WTC11 (cell line): Measurements from ENCODE around the gene GLUL. TPM values are rescaled to one million over a fixed set of nuclear protein-coding genes. Genes with fewer than 3 reads are reported as not detected.
"Not testable (repeated sequence)": the region's sequence is repeated elsewhere in the genome, so short reads cannot be mapped to it uniquely, and the experiment has no call there.

ENCODE experiments used
- ATAC-seq: fragments of 200-7000 bp; cut with Tn5 transposase; 2 replicates; pipeline ENCODE4 v1.10.0; 2021; ENCODE audit warnings: mild to moderate bottlenecking, moderate library complexity
- CTCF ChIA-PET: fragments of 300-600 bp; sonication (Branson Sonifier 250); formaldehyde crosslinking; loops from one replicate; lab custom pipeline; 2021; ENCODE audit warnings: antibody characterized with exemption; lab: Charles Lee
- POLR2A ChIA-PET: fragments of 350-600 bp; sonication (Branson Sonifier 250); formaldehyde crosslinking; loops from one replicate; lab custom pipeline; 2021; ENCODE audit warnings: antibody characterized with exemption; lab: Charles Lee
- DNase-seq: peaks from one replicate; pipeline ENCODE4 v3.0.0; 2021; ENCODE audit warnings: low spot score
- H3K27ac Mint-ChIP-seq: 2 replicates; pipeline ENCODE4 v1.8.0; 2021; ENCODE audit warnings: mixed read lengths
- H3K27me3 Mint-ChIP-seq: 2 replicates; pipeline ENCODE4 v1.8.0; 2021; ENCODE audit warnings: low read depth, mild to moderate bottlenecking, moderate library complexity, mixed read lengths
- H3K36me3 Mint-ChIP-seq: 2 replicates; pipeline ENCODE4 v1.8.0; 2021; ENCODE audit warnings: mixed read lengths
- H3K4me1 Mint-ChIP-seq: 2 replicates; pipeline ENCODE4 v1.8.0; 2022; ENCODE audit warnings: mixed read lengths
- H3K4me3 Mint-ChIP-seq: 2 replicates; pipeline ENCODE4 v1.8.0; 2021; ENCODE audit warnings: mild to moderate bottlenecking, moderate library complexity, mixed read lengths
- H3K9me3 Mint-ChIP-seq: 2 replicates; pipeline ENCODE4 v1.8.0; 2021; ENCODE audit warnings: mixed read lengths
- ARID4B ChIP-seq: sonication (generic); formaldehyde crosslinking; IDR thresholded peaks from 2 replicates; pipeline ENCODE4 v1.8.0; 2023; ENCODE audit warnings: missing genetic modification reagents, mild to moderate bottlenecking, borderline replicate concordance
- ETV6 ChIP-seq: sonication (generic); formaldehyde crosslinking; IDR thresholded peaks from 2 replicates; pipeline ENCODE4 v1.8.1; 2022; ENCODE audit warnings: mild to moderate bottlenecking, missing genetic modification reagents
- FOXP1 ChIP-seq: sonication (generic); formaldehyde crosslinking; IDR thresholded peaks from 2 replicates; pipeline ENCODE4 v1.8.0; 2022; ENCODE audit warnings: missing genetic modification reagents, mild to moderate bottlenecking, moderate library complexity, borderline replicate concordance
- GABPB1 ChIP-seq: sonication (generic); formaldehyde crosslinking; IDR thresholded peaks from 2 replicates; pipeline ENCODE4 v1.8.1; 2023; ENCODE audit warnings: mild to moderate bottlenecking, missing genetic modification reagents
- GRHL2 ChIP-seq: fragments of 250-450 bp; sonication (Bioruptor Pico); IDR thresholded peaks from 2 replicates; pipeline ENCODE4 v1.8.0; 2022; ENCODE audit warnings: mild to moderate bottlenecking, moderate library complexity; ENCODE audit not compliant: insufficient replicate concordance, severe bottlenecking
- JAZF1 ChIP-seq: fragments of 250-450 bp; sonication (Bioruptor Pico); IDR thresholded peaks from 2 replicates; pipeline ENCODE4 v1.9.0; 2021; ENCODE audit warnings: moderate library complexity, mild to moderate bottlenecking, inconsistent platforms
- JUN ChIP-seq: sonication (generic); formaldehyde crosslinking; IDR thresholded peaks from 2 replicates; pipeline ENCODE4 v1.8.0; 2023; ENCODE audit warnings: mild to moderate bottlenecking, missing genetic modification reagents
- NFE2L1 ChIP-seq: sonication (generic); formaldehyde crosslinking; IDR thresholded peaks from 2 replicates; pipeline ENCODE4 v1.8.1; 2023; ENCODE audit warnings: missing genetic modification reagents
- NFYB ChIP-seq: sonication (generic); formaldehyde crosslinking; conservative IDR thresholded peaks from 2 replicates; pipeline ENCODE4 v1.8.0; 2022; ENCODE audit warnings: low read depth, missing genetic modification reagents
- NR3C1 ChIP-seq: sonication (generic); formaldehyde crosslinking; conservative IDR thresholded peaks from 2 replicates; pipeline ENCODE4 v1.8.1; 2023; ENCODE audit warnings: low read depth, mild to moderate bottlenecking, missing genetic modification reagents
- OVOL2 ChIP-seq: fragments of 250-450 bp; sonication (Bioruptor Pico); IDR thresholded peaks from 2 replicates; pipeline ENCODE4 v1.9.0; 2021; ENCODE audit warnings: mild to moderate bottlenecking, borderline replicate concordance
- RORB ChIP-seq: fragments of 250-450 bp; sonication (Bioruptor Pico); IDR thresholded peaks from 2 replicates; pipeline ENCODE4 v1.9.0; 2021; ENCODE audit warnings: mild to moderate bottlenecking
- SMAD3 ChIP-seq: sonication (generic); formaldehyde crosslinking; IDR thresholded peaks from 2 replicates; pipeline ENCODE4 v1.8.0; 2022; ENCODE audit warnings: missing genetic modification reagents, mild to moderate bottlenecking, borderline replicate concordance
- STAT6 ChIP-seq: sonication (generic); formaldehyde crosslinking; conservative IDR thresholded peaks from 2 replicates; pipeline ENCODE4 v1.8.1; 2023; ENCODE audit warnings: mild to moderate bottlenecking, low read depth, missing genetic modification reagents, moderate library complexity
- TEAD1 ChIP-seq: sonication (generic); formaldehyde crosslinking; IDR thresholded peaks from 2 replicates; pipeline ENCODE4 v1.8.0; 2022; ENCODE audit warnings: mild to moderate bottlenecking, missing genetic modification reagents
- ZBTB21 ChIP-seq: sonication (generic); formaldehyde crosslinking; IDR thresholded peaks from 2 replicates; pipeline ENCODE4 v1.8.1; 2023; ENCODE audit warnings: mild to moderate bottlenecking, missing genetic modification reagents, borderline replicate concordance
- ZNF138 ChIP-seq: sonication (generic); formaldehyde crosslinking; conservative IDR thresholded peaks from 2 replicates; pipeline ENCODE4 v1.8.1; 2022; ENCODE audit warnings: mild to moderate bottlenecking, moderate library complexity, missing genetic modification reagents
- ZNF232 ChIP-seq: sonication (generic); formaldehyde crosslinking; IDR thresholded peaks from 2 replicates; pipeline ENCODE4 v1.8.0; 2022; ENCODE audit warnings: mild to moderate bottlenecking, missing genetic modification reagents
- ZNF263 ChIP-seq: sonication (generic); formaldehyde crosslinking; IDR thresholded peaks from 2 replicates; pipeline ENCODE4 v1.8.1; 2022; ENCODE audit warnings: low read depth, mild to moderate bottlenecking, moderate library complexity, missing genetic modification reagents
- ZNF416 ChIP-seq: fragments of 250-450 bp; sonication (Bioruptor Pico); IDR thresholded peaks from 2 replicates; pipeline ENCODE4 v1.9.0; 2021; ENCODE audit warnings: mild to moderate bottlenecking, inconsistent platforms
- ZNF423 ChIP-seq: fragments of 250-450 bp; sonication (Bioruptor Pico); IDR thresholded peaks from 2 replicates; pipeline ENCODE4 v2.1.2; 2022; ENCODE audit warnings: mild to moderate bottlenecking, moderate library complexity
- total RNA-seq: library from RNA; stranded (reverse); gene quantifications from 3 replicates; pipeline ENCODE4 v1.2.3, GENCODE V29; 2021
- TF ChIP-seq, protein P1 (sequence below): sonication (generic); formaldehyde crosslinking; IDR thresholded peaks from 2 replicates; pipeline ENCODE4 v1.8.1; 2023; ENCODE audit warnings: mild to moderate bottlenecking, missing genetic modification reagents, moderate library complexity

Gene GLUL
- total RNA-seq, 1 experiment from 2014 or later = 240 TPM

GRCh38 chr1:182379781-182380180 is 11.8 kb downstream of the GLUL start:
- H3K27me3 Mint-ChIP-seq, H3K27ac Mint-ChIP-seq, H3K9me3 Mint-ChIP-seq, H3K4me1 Mint-ChIP-seq, ATAC-seq, DNase-seq, H3K4me3 Mint-ChIP-seq: not testable (repeated sequence)
- ChIA-PET CTCF (interaction anchor here (0.9 to 1.7 kb wide), 5 partner anchors 9 to 299 kb away, joined by 3 to 8 read pairs (median 5); partner anchors contain the start of gene GLUL), POLR2A (interaction anchor here (0.7 to 1.1 kb wide), 4 partner anchors 11 to 251 kb away, joined by 3 read pairs; partner anchors contain the start of gene GLUL)
- peaks cover 35% of the 10 kb centered on the region for H3K36me3 Mint-ChIP-seq

DNA sequence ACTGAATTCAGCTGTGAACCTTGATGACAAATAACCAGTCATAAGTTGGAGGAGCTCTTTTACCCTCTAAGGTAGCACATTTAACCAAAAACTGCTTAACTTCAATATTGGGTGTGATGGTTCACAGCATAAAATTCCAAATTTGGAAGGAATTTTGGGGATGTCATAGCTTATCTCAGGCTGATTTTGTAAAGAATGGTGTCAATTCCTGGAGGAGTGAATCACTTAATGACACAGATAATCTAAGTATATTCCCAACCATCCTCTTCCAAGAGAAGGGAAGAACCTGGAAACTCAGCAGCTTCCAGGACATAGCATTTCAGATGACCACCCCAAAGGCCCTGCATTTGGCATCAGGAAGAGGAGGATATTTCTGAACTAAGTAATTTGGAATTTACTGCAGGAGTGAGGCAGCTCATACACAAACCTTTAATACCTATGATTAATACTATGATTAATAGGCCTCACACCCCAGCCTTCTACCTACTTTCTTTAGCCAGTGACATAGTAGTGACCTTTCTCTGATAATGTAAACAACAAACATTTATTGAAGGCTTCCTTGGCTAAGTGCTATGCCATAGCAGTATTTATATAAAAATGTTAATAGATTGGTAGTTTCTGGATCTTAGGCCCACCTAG is 14.5 kb downstream of the GLUL start:
- ChIA-PET CTCF (interaction anchor here (1.0 to 1.4 kb wide), 3 partner anchors 179 to 322 kb away, joined by 3 to 4 read pairs (median 3); no protein-coding TSS in a partner anchor), POLR2A (no interaction called here)
- TF ChIP-seq ZNF138 (no peak), ETV6 (CRISPR knock-in tag) (no peak), JAZF1 (CRISPR knock-in tag) (no peak), JUN (CRISPR knock-in tag) (no peak), ZBTB21 (CRISPR knock-in tag) (no peak), NFYB (no peak), ZNF232 (CRISPR knock-in tag) (no peak), TEAD1 (CRISPR knock-in tag) (no peak)
- TF ChIP-seq, protein P1, sequence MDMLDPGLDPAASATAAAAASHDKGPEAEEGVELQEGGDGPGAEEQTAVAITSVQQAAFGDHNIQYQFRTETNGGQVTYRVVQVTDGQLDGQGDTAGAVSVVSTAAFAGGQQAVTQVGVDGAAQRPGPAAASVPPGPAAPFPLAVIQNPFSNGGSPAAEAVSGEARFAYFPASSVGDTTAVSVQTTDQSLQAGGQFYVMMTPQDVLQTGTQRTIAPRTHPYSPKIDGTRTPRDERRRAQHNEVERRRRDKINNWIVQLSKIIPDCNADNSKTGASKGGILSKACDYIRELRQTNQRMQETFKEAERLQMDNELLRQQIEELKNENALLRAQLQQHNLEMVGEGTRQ = no peak
- no peak overlapping the region for H3K4me3 Mint-ChIP-seq
- no peak for DNase-seq
- peaks cover 9% of the 10 kb centered on the region for H3K36me3 Mint-ChIP-seq
- no peak overlapping the region for H3K27ac Mint-ChIP-seq
- no peaks in the 10 kb centered on the region for H3K9me3 Mint-ChIP-seq
- ATAC-seq = no peak
- H3K27me3 Mint-ChIP-seq = no peaks in the 10 kb centered on the region
- H3K4me1 Mint-ChIP-seq = no peaks in the 10 kb centered on the region

GRCh38 chr1:182374101-182374834 is 17.3 kb downstream of the GLUL start:
- ChIA-PET POLR2A (no interaction called here), CTCF (no interaction called here)
- Mint-ChIP-seq H3K27ac (no peak overlapping the region), H3K27me3 (no peaks in the 10 kb centered on the region), H3K36me3 (no peaks in the 10 kb centered on the region), H3K4me3 (no peak overlapping the region), H3K9me3 (no peaks in the 10 kb centered on the region), H3K4me1 (no peaks in the 10 kb centered on the region)
- no peak for ATAC-seq
- no peak for DNase-seq
- TF ChIP-seq OVOL2 (CRISPR knock-in tag) (no peak), NR3C1 (CRISPR knock-in tag) (no peak), STAT6 (no peak), GRHL2 (CRISPR knock-in tag) (no peak), JAZF1 (CRISPR knock-in tag) (no peak), GABPB1 (CRISPR knock-in tag) (no peak), ZNF423 (no peak), ZNF416 (CRISPR knock-in tag) (no peak), ARID4B (CRISPR knock-in tag) (no peak), NFE2L1 (CRISPR knock-in tag) (no peak), ZNF263 (CRISPR knock-in tag) (no peak), JUN (CRISPR knock-in tag) (no peak), SMAD3 (CRISPR knock-in tag) (no peak), RORB (CRISPR knock-in tag) (no peak), FOXP1 (CRISPR knock-in tag) (no peak)
